ENCODE measurements around the gene BLZF1. TPM values are rescaled to one million over a fixed set of nuclear protein-coding genes. Genes with fewer than 3 reads are reported as not detected.
"Not testable (repeated sequence)": the region's sequence is repeated elsewhere in the genome, so short reads cannot be mapped to it uniquely, and the experiment has no call there.

BLZF1 gene
- total RNA-seq, 1 experiment from 2014 or later = 57.8 TPM

GRCh38 chr1:169338617-169339016 is 29.4 kb upstream of the BLZF1 start:
- TF ChIP-seq CTCF (IDR thresholded peaks at IDR 0.05; ENCODE audit: unreplicated experiment) = no peak
- H3K27ac Mint-ChIP-seq (ENCODE audit: low read depth, unreplicated experiment) = peak overlapping the region; percentile 3

GRCh38 chr1:169339773-169340172 is 28.2 kb upstream of the BLZF1 start:
- TF ChIP-seq CTCF (IDR thresholded peaks at IDR 0.05; ENCODE audit: unreplicated experiment) = no peak
- H3K36me3 Mint-ChIP-seq (ENCODE audit: insufficient read depth, unreplicated experiment) = peaks cover 23% of the 10 kb centered on the region
- ChIA-PET CTCF (interaction anchor here (0.5 to 2.3 kb wide), 5 partner anchors 14 to 741 kb away, joined by 3 to 6 read pairs (median 3); no protein-coding TSS in a partner anchor), POLR2A (interaction anchor here (0.5 kb wide), 1 partner anchor 246 kb away, joined by 3 read pairs; no protein-coding TSS in a partner anchor)
- no peak for DNase-seq (ENCODE audit: unreplicated experiment)
- BruUV-seq (replicated peaks) = no TSS peak
- no peak overlapping the region for H3K4me3 Mint-ChIP-seq (ENCODE audit: unreplicated experiment)
- H3K4me1 Mint-ChIP-seq (ENCODE audit: insufficient read depth, unreplicated experiment) = no peaks in the 10 kb centered on the region
- H3K9me3 Mint-ChIP-seq (ENCODE audit: unreplicated experiment) = peaks cover 11% of the 10 kb centered on the region
- no peaks in the 10 kb centered on the region for H3K27me3 Mint-ChIP-seq (ENCODE audit: insufficient read depth, unreplicated experiment)
- intact Hi-C loops (cut with micrococcal nuclease) = no loop called here
- H3K27ac Mint-ChIP-seq (ENCODE audit: low read depth, unreplicated experiment) = no peak overlapping the region

More at GRCh38 chr1:169338617-169339016, 29.4 kb upstream of the BLZF1 start:
- DNase-seq (ENCODE audit: unreplicated experiment) = no peak
- Mint-ChIP-seq H3K27me3 (ENCODE audit: insufficient read depth, unreplicated experiment) (no peaks in the 10 kb centered on the region), H3K36me3 (ENCODE audit: insufficient read depth, unreplicated experiment) (peaks cover 31% of the 10 kb centered on the region), H3K4me1 (ENCODE audit: insufficient read depth, unreplicated experiment) (peaks cover 8% of the 10 kb centered on the region), H3K4me3 (ENCODE audit: unreplicated experiment) (no peak overlapping the region), H3K9me3 (ENCODE audit: unreplicated experiment) (peaks cover 11% of the 10 kb centered on the region)
- POLR2A ChIA-PET = interaction anchor here (0.6 kb wide), 1 partner anchor 23 kb away, joined by 4 read pairs; no protein-coding TSS in a partner anchor
- intact Hi-C loops (cut with micrococcal nuclease) = no loop called here
- CTCF ChIA-PET = interaction anchor here (0.6 to 2.3 kb wide), 3 partner anchors 13 to 996 kb away, joined by 3 to 6 read pairs (median 4); no protein-coding TSS in a partner anchor
- no TSS peak for BruUV-seq (replicated peaks)

GRCh38 chr1:169340882-169341281 is 27.1 kb upstream of the BLZF1 start:
- H3K27ac Mint-ChIP-seq (ENCODE audit: low read depth, unreplicated experiment) = no peak overlapping the region
- H3K36me3 Mint-ChIP-seq (ENCODE audit: insufficient read depth, unreplicated experiment) = peaks cover 20% of the 10 kb centered on the region
- H3K4me1 Mint-ChIP-seq (ENCODE audit: insufficient read depth, unreplicated experiment) = no peaks in the 10 kb centered on the region
- H3K9me3 Mint-ChIP-seq (ENCODE audit: unreplicated experiment) = peaks cover 11% of the 10 kb centered on the region
- DNase-seq (ENCODE audit: unreplicated experiment) = no peak
- POLR2A ChIA-PET = no interaction called here
- no peak overlapping the region for H3K4me3 Mint-ChIP-seq (ENCODE audit: unreplicated experiment)
- no TSS peak for BruUV-seq (replicated peaks)
- no peaks in the 10 kb centered on the region for H3K27me3 Mint-ChIP-seq (ENCODE audit: insufficient read depth, unreplicated experiment)
- intact Hi-C loops (cut with micrococcal nuclease) = no loop called here
- TF ChIP-seq CTCF (IDR thresholded peaks at IDR 0.05; ENCODE audit: unreplicated experiment) = no peak
- CTCF ChIA-PET = interaction anchor here (0.6 to 1.3 kb wide), 5 partner anchors 222 to 1794 kb away, joined by 3 to 5 read pairs (median 3); no protein-coding TSS in a partner anchor

- ChIA-PET POLR2A (interaction anchor here (0.7 kb wide), 1 partner anchor 106 kb away, joined by 3 read pairs; no protein-coding TSS in a partner anchor), CTCF (interaction anchor here (0.6 to 1.3 kb wide), 6 partner anchors 8 to 996 kb away, joined by 3 to 8 read pairs (median 4); no protein-coding TSS in a partner anchor)
- H3K27me3 Mint-ChIP-seq (ENCODE audit: insufficient read depth, unreplicated experiment); DNase-seq (ENCODE audit: unreplicated experiment); H3K4me3 Mint-ChIP-seq (ENCODE audit: unreplicated experiment); BruUV-seq (replicated peaks); intact Hi-C loops (cut with micrococcal nuclease); H3K4me1 Mint-ChIP-seq (ENCODE audit: insufficient read depth, unreplicated experiment); H3K27ac Mint-ChIP-seq (ENCODE audit: low read depth, unreplicated experiment): not testable (repeated sequence)
- Mint-ChIP-seq H3K36me3 (ENCODE audit: insufficient read depth, unreplicated experiment) (peaks cover 15% of the 10 kb centered on the region), H3K9me3 (ENCODE audit: unreplicated experiment) (peaks cover 11% of the 10 kb centered on the region)
These were observed 25.9 kb upstream of the BLZF1 start for GRCh38 chr1:169342096-169342495.

Measured in MCF 10A (cell line).